ENCODE results near the gene TMEM161A.

The TMEM161A gene

GRCh38 chr19:19171821-19172532 is 33.7 kb upstream of the TMEM161A start:
- H3K9ac ChIP-seq, result peak overlapping the region in 7 of 11 experiments; percentile 9 to 62 (median 31); a peak in 6 of 22 replicates
- peak overlapping the region; percentile 28 to 81 (median 61); a peak in 20 of 22 replicates for H3K4me2 ChIP-seq
- H3K27ac ChIP-seq, result peak overlapping the region in 3 of 11 experiments; percentile 37 to 45 (median 43); a peak in 4 of 22 replicates
- peaks cover 23 to 33% (median 30%) of the 10 kb centered on the region in 10 experiments for H3K4me1 ChIP-seq
- peaks cover 0 to 10% (median 0%) of the 10 kb centered on the region in 11 experiments; a peak in 3 of 22 replicates for H3K27me3 ChIP-seq
- peaks cover 0 to 23% (median 15%) of the 10 kb centered on the region in 11 experiments; a peak in 16 of 22 replicates for H3K36me3 ChIP-seq
- H3K9me3 ChIP-seq (replicated peaks in 1 of 11), result no peaks in the 10 kb centered on the region
- TF ChIP-seq Cebpa-rat (IDR thresholded peaks at IDR 0.05), result peak in 1 of 11 experiments; percentile 28; a peak in 1 of 22 replicates
- H3K4me3 ChIP-seq, result no peak overlapping the region
- H4K20me1 ChIP-seq, result peaks cover 12 to 64% (median 36%) of the 10 kb centered on the region in 11 experiments; a peak in 19 of 22 replicates

- Histone ChIP-seq H3K36me3 (peaks cover 0 to 14% (median 6%) of the 10 kb centered on the region in 11 experiments; a peak in 11 of 22 replicates), H3K4me3 (peak overlapping the region in 7 of 10 experiments; percentile 18 to 61 (median 35); a peak in 7 of 20 replicates), H3K4me2 (peak overlapping the region; percentile 81 to 93 (median 90)), H3K27ac (peak overlapping the region in 3 of 11 experiments; percentile 0 to 37 (median 21); a peak in 4 of 22 replicates), H3K4me1 (peaks cover 23 to 33% (median 30%) of the 10 kb centered on the region in 10 experiments), H3K9ac (peak overlapping the region in 8 of 11 experiments; percentile 11 to 59 (median 34); a peak in 10 of 22 replicates), H3K9me3 (replicated peaks in 1 of 11) (no peaks in the 10 kb centered on the region), H4K20me1 (peaks cover 12 to 68% (median 36%) of the 10 kb centered on the region in 11 experiments; a peak in 19 of 22 replicates), H3K27me3 (peaks cover 0 to 10% (median 0%) of the 10 kb centered on the region in 11 experiments; a peak in 3 of 22 replicates)
- no peak for TF ChIP-seq Cebpa-rat (IDR thresholded peaks at IDR 0.05)
These were observed 32.8 kb upstream of the TMEM161A start for GRCh38 chr19:19170873-19171672.

- H3K9me3 ChIP-seq (replicated peaks in 1 of 11), result no peaks in the 10 kb centered on the region
- H3K27me3 ChIP-seq, result peaks cover 0 to 10% (median 0%) of the 10 kb centered on the region in 11 experiments; a peak in 3 of 22 replicates
- peak within 1 kb of the TSS; percentile 81 to 93 (median 90) for H3K4me2 ChIP-seq
- peak within 1 kb of the TSS in 3 of 11 experiments; percentile 0 to 21 (median 5); a peak in 5 of 22 replicates for H3K27ac ChIP-seq
- TF ChIP-seq Cebpa-rat (IDR thresholded peaks at IDR 0.05), result no peak
- H3K4me1 ChIP-seq, result peaks cover 23 to 33% (median 30%) of the 10 kb centered on the region in 10 experiments
- H3K9ac ChIP-seq, result peak within 1 kb of the TSS in 9 of 11 experiments; percentile 11 to 59 (median 28); a peak in 10 of 22 replicates
- H3K36me3 ChIP-seq, result peaks cover 0 to 6% (median 0%) of the 10 kb centered on the region in 11 experiments; a peak in 3 of 22 replicates
- peak within 1 kb of the TSS; percentile 2 to 61 (median 36); a peak in 15 of 20 replicates for H3K4me3 ChIP-seq
- H4K20me1 ChIP-seq, result peaks cover 12 to 68% (median 36%) of the 10 kb centered on the region in 11 experiments; a peak in 19 of 22 replicates
These were observed 32.0 kb upstream of the TMEM161A start, which contains the start of gene MEF2B for GRCh38 chr19:19170053-19170872. Gene MEF2B, minus strand, starts transcription at chr19:19170263. Its CDS starts 19,528 bp downstream, at chr19:19150735.

- TF ChIP-seq Cebpa-rat (IDR thresholded peaks at IDR 0.05), result no peak
- Histone ChIP-seq H3K27ac (no peak overlapping the region), H3K9ac (peak overlapping the region in 1 of 11 experiments; percentile 59; a peak in 2 of 22 replicates), H4K20me1 (peaks cover 12 to 76% (median 36%) of the 10 kb centered on the region in 11 experiments; a peak in 19 of 22 replicates), H3K27me3 (peaks cover 0 to 10% (median 0%) of the 10 kb centered on the region in 11 experiments; a peak in 3 of 22 replicates), H3K4me2 (peak overlapping the region; percentile 81 to 93 (median 90)), H3K4me3 (peak overlapping the region in 5 of 10 experiments; percentile 35 to 61 (median 47); a peak in 5 of 20 replicates), H3K36me3 (peaks cover 0 to 6% (median 0%) of the 10 kb centered on the region in 11 experiments; a peak in 3 of 22 replicates), H3K4me1 (peaks cover 23 to 33% (median 30%) of the 10 kb centered on the region in 10 experiments), H3K9me3 (replicated peaks in 1 of 11) (no peaks in the 10 kb centered on the region)
These were observed 31.2 kb upstream of the TMEM161A start for GRCh38 chr19:19169236-19170052.

- Histone ChIP-seq H3K36me3 (peaks cover 0 to 6% (median 0%) of the 10 kb centered on the region in 11 experiments; a peak in 2 of 22 replicates), H3K4me1 (peaks cover 17 to 32% (median 27%) of the 10 kb centered on the region in 10 experiments), H3K9ac (no peak overlapping the region)
These were observed 29.3 kb upstream of the TMEM161A start for GRCh38 chr19:19167612-19168011.

GRCh38 chr19:19165396-19165795 is 27.1 kb upstream of the TMEM161A start:
- Histone ChIP-seq H3K4me2 (no peak overlapping the region), H3K27ac (no peak overlapping the region)

More at GRCh38 chr19:19167612-19168011, 29.3 kb upstream of the TMEM161A start:
- Histone ChIP-seq H3K27ac (no peak overlapping the region), H3K4me2 (no peak overlapping the region), H3K4me3 (no peak overlapping the region), H3K27me3 (peaks cover 0 to 10% (median 0%) of the 10 kb centered on the region in 11 experiments; a peak in 3 of 22 replicates), H3K9me3 (replicated peaks in 1 of 11) (no peaks in the 10 kb centered on the region), H4K20me1 (peaks cover 12 to 86% (median 36%) of the 10 kb centered on the region in 11 experiments; a peak in 19 of 22 replicates)
- no peak for TF ChIP-seq Cebpa-rat (IDR thresholded peaks at IDR 0.05)

GRCh38 chr19:19162495-19162894 is 24.2 kb upstream of the TMEM161A start:
- no peaks in the 10 kb centered on the region for H3K9me3 ChIP-seq (replicated peaks in 1 of 11)
- H3K4me2 ChIP-seq, result no peak overlapping the region
- no peak overlapping the region for H3K27ac ChIP-seq
- TF ChIP-seq Cebpa-rat (IDR thresholded peaks at IDR 0.05), result no peak
- H3K9ac ChIP-seq, result no peak overlapping the region
- peaks cover 0 to under 1% (median 0%) of the 10 kb centered on the region in 11 experiments; a peak in 1 of 22 replicates for H3K36me3 ChIP-seq
- peaks cover 0 to 66% (median 0%) of the 10 kb centered on the region in 11 experiments; a peak in 8 of 22 replicates for H4K20me1 ChIP-seq
- no peak overlapping the region for H3K4me3 ChIP-seq
- no peaks in the 10 kb centered on the region for H3K27me3 ChIP-seq
- H3K4me1 ChIP-seq, result peaks cover 0 to 29% (median 18%) of the 10 kb centered on the region in 10 experiments; a peak in 18 of 20 replicates

More at GRCh38 chr19:19165396-19165795, 27.1 kb upstream of the TMEM161A start:
- Histone ChIP-seq H3K4me1 (peaks cover 4 to 19% (median 15%) of the 10 kb centered on the region in 10 experiments), H3K9me3 (replicated peaks in 1 of 11) (no peaks in the 10 kb centered on the region), H3K9ac (no peak overlapping the region), H3K4me3 (no peak overlapping the region), H3K27me3 (peaks cover 0 to 10% (median 0%) of the 10 kb centered on the region in 11 experiments; a peak in 2 of 22 replicates), H4K20me1 (peaks cover 11 to 77% (median 19%) of the 10 kb centered on the region in 11 experiments; a peak in 19 of 22 replicates), H3K36me3 (peaks cover 0 to 6% (median 0%) of the 10 kb centered on the region in 11 experiments; a peak in 2 of 22 replicates)
- TF ChIP-seq Cebpa-rat (IDR thresholded peaks at IDR 0.05), result no peak
